GM18951 (cell line): ENCODE results near the gene CARTPT.

Experiments
- POLR2A ChIP-seq: IDR thresholded peaks from 4 replicates; pipeline ENCODE4 v1.6.1; 2011; ENCODE audit warnings: mild to moderate bottlenecking; ENCODE audit not compliant: insufficient read length, insufficient read depth; ENCODE audit errors: extremely low read depth
- in situ Hi-C: fragments of 300-500 bp; cut with MboI; formaldehyde crosslinking; loops from one replicate; pipeline ENCODE4 v1.12.0; 2022; ENCODE audit warnings: low sequenced_read_pairs, mixed read lengths, inconsistent platforms; ENCODE audit not compliant: unreplicated experiment

The CARTPT gene

GRCh38 chr5:71719063-71719964 lies at the start of gene CARTPT:
Gene CARTPT (plus strand): TSS chr5:71719275. CDS start chr5:71719294, 19 bp downstream.
- in situ Hi-C loops = no loop called here
- TF ChIP-seq POLR2A = no peak

GRCh38 chr5:71677977-71678376 lies 41.1 kb upstream of the CARTPT start:
- no peak for TF ChIP-seq POLR2A
- in situ Hi-C loops = no loop called here

- no peak for TF ChIP-seq POLR2A
- in situ Hi-C loops = no loop called here
These were observed 39.4 kb upstream of the CARTPT start for GRCh38 chr5:71679714-71680113.

- no peak for TF ChIP-seq POLR2A
- in situ Hi-C loops = no loop called here
These were observed 38.6 kb upstream of the CARTPT start for GRCh38 chr5:71680510-71680909.

GRCh38 chr5:71681296-71681695 lies 37.8 kb upstream of the CARTPT start:
- TF ChIP-seq POLR2A = no peak

GRCh38 chr5:71684309-71684708 lies 34.8 kb upstream of the CARTPT start:
- TF ChIP-seq POLR2A = no peak
- in situ Hi-C loops = no loop called here

More at GRCh38 chr5:71681296-71681695, 37.8 kb upstream of the CARTPT start:
- in situ Hi-C loops = no loop called here

GRCh38 chr5:71693828-71694427 lies 25.1 kb upstream of the CARTPT start:
- TF ChIP-seq POLR2A = no peak
- in situ Hi-C loops = no loop called here

GRCh38 chr5:71695071-71695470 lies 24.0 kb upstream of the CARTPT start:
- in situ Hi-C loops = no loop called here
- TF ChIP-seq POLR2A = no peak

GRCh38 chr5:71695595-71695994 lies 23.5 kb upstream of the CARTPT start:
- TF ChIP-seq POLR2A = no peak
- in situ Hi-C loops = no loop called here

- no peak for TF ChIP-seq POLR2A
- in situ Hi-C loops = no loop called here
These were observed 21.1 kb upstream of the CARTPT start for GRCh38 chr5:71697967-71698366.

- in situ Hi-C loops = no loop called here
- TF ChIP-seq POLR2A = no peak
These were observed 19.8 kb upstream of the CARTPT start for GRCh38 chr5:71699233-71699632.

GRCh38 chr5:71699751-71700150 lies 19.3 kb upstream of the CARTPT start:
- in situ Hi-C loops = no loop called here
- TF ChIP-seq POLR2A = no peak

- in situ Hi-C loops = no loop called here
- no peak for TF ChIP-seq POLR2A
These were observed 18.3 kb upstream of the CARTPT start for GRCh38 chr5:71700803-71701202.

GRCh38 chr5:71701407-71701806 lies 17.7 kb upstream of the CARTPT start:
- in situ Hi-C loops = no loop called here
- no peak for TF ChIP-seq POLR2A
